Upper lobe of left lung (tissue), 6 donors: ENCODE measurements around the gene DENND1A. TPM values are rescaled to one million over a fixed set of nuclear protein-coding genes. Genes with fewer than 3 reads are reported as not detected.

ENCODE experiments used
- ATAC-seq, 2 donors: fragments of 200-7000 bp; cut with Tn5 transposase; one replicate each; pipeline ENCODE4 v1.9.1; 2022; ENCODE audit warnings: mild to moderate bottlenecking in 2 of 2, moderate library complexity in 2 of 2; ENCODE audit not compliant: low FRiP score in 2 of 2
- DNase-seq, 2 donors: peaks; one replicate each; pipeline ENCODE4 v3.0.0-alpha.2; 2019 to 2020
- H3K27ac ChIP-seq, 4 donors: fragments of 200-600 bp; sonication (generic); one replicate each; pipeline ENCODE4 v1.5.1; 2016 to 2019
- H3K27me3 ChIP-seq, 4 donors: fragments of 200-600 bp; sonication (generic); one replicate each; pipeline ENCODE4 v1.5.1; 2017 to 2019
- H3K36me3 ChIP-seq, 4 donors: fragments of 200-600 bp; sonication (generic); one replicate each; pipeline ENCODE4 v1.5.1; 2016 to 2019
- H3K4me1 ChIP-seq, 4 donors: fragments of 200-600 bp; sonication (generic); one replicate each; pipeline ENCODE4 v1.5.1; 2018 to 2019
- H3K4me3 ChIP-seq, 4 donors: fragments of 200-600 bp; sonication (generic); one replicate each; pipeline ENCODE4 v1.5.1; 2017 to 2019; ENCODE audit warnings: mild to moderate bottlenecking in 2 of 4, moderate library complexity in 1 of 4
- H3K9me3 ChIP-seq, 4 donors: fragments of 200-600 bp; sonication (generic); one replicate each; pipeline ENCODE4 v1.5.1; 2018 to 2019
- EP300 ChIP-seq, 4 donors: sonication (generic); formaldehyde crosslinking; IDR thresholded peaks; one replicate each; pipeline ENCODE4 v1.5.1; 2017; ENCODE audit warnings: antibody characterized with exemption in 4 of 4, control low read depth in 2 of 4
- POLR2A ChIP-seq, 4 donors: fragments of 450-650 bp; IDR thresholded peaks; one replicate each; pipeline ENCODE4 v1.5.1; 2016 to 2017; ENCODE audit warnings: antibody characterized with exemption in 4 of 4, mild to moderate bottlenecking in 2 of 4
- POLR2AphosphoS5 ChIP-seq, 2 donors: sonication (generic); formaldehyde crosslinking; IDR thresholded peaks; one replicate each; pipeline ENCODE4 v1.5.1; 2017; ENCODE audit warnings: antibody characterized with exemption in 2 of 2
- WGBS, 2 donors: methylation state at CpG; one replicate each; pipeline ENCODE4 v1.1.5; 2017 to 2018; 5-methylcytosine and 5-hydroxymethylcytosine counted together
- total RNA-seq, 6 donors: library from RNA; depleted of rRNA in 4 of 6; stranded (reverse); fragments of >200 nt in 4 of 6; gene quantifications; one replicate each; pipeline versions ENCODE4 v1.1.0 to v1.2.1, GENCODE V29; 2016 to 2021
- TF ChIP-seq, protein P1 (sequence below), 6 experiments: fragments of 450-650 bp in 4 of 6; fragments of 200-600 bp in 2 of 6; sonication (generic) in 2 of 6; IDR thresholded peaks; one replicate each; pipeline ENCODE4 v1.5.1; 2016 to 2019; ENCODE audit warnings: antibody characterized with exemption in 6 of 6
- donor health status: DM: no; HTN: no; CAD: no; lungs with moderate emphysema.
- donor health status: DM: no; HTN: yes; CAD: no; lungs with severe emphysema.

Gene DENND1A
- total RNA-seq, 6 donors from 2014 or later, result 9.8 to 46.1 (median 16.0) TPM

DNA sequence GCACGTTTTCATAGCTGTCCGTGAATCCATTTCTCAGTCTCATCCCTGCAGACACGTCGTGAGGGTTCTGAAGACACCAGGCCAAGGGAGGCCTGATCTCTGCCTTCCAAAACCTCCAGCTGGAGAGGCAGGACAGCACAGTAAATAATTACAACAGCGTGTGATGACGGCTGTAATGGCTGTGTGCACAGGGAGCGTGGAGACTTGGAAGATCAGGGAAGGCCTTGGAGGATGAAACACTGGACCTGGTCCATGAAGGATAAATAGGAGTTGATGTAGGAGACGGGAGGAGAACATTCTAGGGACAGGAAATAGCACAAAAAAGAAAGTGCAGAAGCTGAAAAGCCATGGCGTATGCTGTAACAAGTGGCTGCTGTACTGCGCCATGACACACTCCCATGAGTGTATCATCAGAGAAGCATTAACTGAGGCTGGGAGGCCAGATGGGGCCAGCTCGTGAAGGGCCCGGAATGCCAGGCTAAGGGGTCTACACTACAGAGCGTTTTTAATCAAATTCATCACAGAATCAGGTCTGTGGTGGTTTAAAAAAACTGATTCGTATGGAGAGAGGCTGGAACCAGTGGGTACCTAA, 476.8 kb downstream of the DENND1A start:
- H3K4me3 ChIP-seq, result no peak overlapping the region
- DNase-seq (no peak), ATAC-seq (no peak)
- no peak for TF ChIP-seq POLR2AphosphoS5 (IDR thresholded peaks at IDR 0.05)
- TF ChIP-seq, protein P1, sequence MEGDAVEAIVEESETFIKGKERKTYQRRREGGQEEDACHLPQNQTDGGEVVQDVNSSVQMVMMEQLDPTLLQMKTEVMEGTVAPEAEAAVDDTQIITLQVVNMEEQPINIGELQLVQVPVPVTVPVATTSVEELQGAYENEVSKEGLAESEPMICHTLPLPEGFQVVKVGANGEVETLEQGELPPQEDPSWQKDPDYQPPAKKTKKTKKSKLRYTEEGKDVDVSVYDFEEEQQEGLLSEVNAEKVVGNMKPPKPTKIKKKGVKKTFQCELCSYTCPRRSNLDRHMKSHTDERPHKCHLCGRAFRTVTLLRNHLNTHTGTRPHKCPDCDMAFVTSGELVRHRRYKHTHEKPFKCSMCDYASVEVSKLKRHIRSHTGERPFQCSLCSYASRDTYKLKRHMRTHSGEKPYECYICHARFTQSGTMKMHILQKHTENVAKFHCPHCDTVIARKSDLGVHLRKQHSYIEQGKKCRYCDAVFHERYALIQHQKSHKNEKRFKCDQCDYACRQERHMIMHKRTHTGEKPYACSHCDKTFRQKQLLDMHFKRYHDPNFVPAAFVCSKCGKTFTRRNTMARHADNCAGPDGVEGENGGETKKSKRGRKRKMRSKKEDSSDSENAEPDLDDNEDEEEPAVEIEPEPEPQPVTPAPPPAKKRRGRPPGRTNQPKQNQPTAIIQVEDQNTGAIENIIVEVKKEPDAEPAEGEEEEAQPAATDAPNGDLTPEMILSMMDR (IDR thresholded peaks at IDR 0.05), result no peak
- TF ChIP-seq EP300 (IDR thresholded peaks at IDR 0.05), result no peak
- no peak for TF ChIP-seq POLR2A (IDR thresholded peaks at IDR 0.05)
- no peaks in the 10 kb centered on the region for H3K4me1 ChIP-seq
- H3K27ac ChIP-seq, result no peak overlapping the region
- WGBS, 2 donors, result 90 to 92% methylated on average over 14 of the region's 14 CpGs
- H3K9me3 ChIP-seq, result no peaks in the 10 kb centered on the region
- peaks cover 0 to 35% (median 3%) of the 10 kb centered on the region in 4 donors for H3K36me3 ChIP-seq
- no peaks in the 10 kb centered on the region for H3K27me3 ChIP-seq

DNA sequence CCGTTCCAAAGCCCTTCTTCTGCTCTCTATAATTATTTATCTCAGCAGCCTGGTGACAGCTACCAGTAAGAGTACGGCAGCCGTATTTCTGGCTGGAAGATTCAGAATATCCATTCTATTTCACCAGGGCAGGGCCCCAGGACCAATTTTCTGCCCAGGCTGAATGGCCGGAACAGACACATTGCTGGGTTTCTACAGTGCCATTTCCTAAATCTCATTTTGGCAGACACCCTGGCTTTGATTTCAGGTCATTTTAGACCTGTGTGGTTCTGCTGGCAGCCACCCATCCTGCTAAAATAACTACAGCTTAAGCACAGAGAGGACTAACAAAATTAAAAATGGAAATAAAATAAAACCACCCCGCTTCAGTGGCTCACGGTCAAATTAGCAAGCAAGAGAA, 478.9 kb downstream of the DENND1A start:
- TF ChIP-seq POLR2A (IDR thresholded peaks at IDR 0.05) (no peak), POLR2AphosphoS5 (IDR thresholded peaks at IDR 0.05) (no peak), EP300 (IDR thresholded peaks at IDR 0.05) (no peak)
- TF ChIP-seq, protein P1 (IDR thresholded peaks at IDR 0.05), result no peak
- no peaks in the 10 kb centered on the region for H3K4me1 ChIP-seq
- H3K4me3 ChIP-seq, result no peak overlapping the region
- WGBS, 2 donors, result 88 to 95% methylated on average over 6 of the region's 6 CpGs
- no peaks in the 10 kb centered on the region for H3K27me3 ChIP-seq
- no peak for ATAC-seq
- peaks cover 0 to 24% (median 1%) of the 10 kb centered on the region in 4 donors for H3K36me3 ChIP-seq
- no peak overlapping the region for H3K27ac ChIP-seq
- DNase-seq, result no peak
- no peaks in the 10 kb centered on the region for H3K9me3 ChIP-seq

DNA sequence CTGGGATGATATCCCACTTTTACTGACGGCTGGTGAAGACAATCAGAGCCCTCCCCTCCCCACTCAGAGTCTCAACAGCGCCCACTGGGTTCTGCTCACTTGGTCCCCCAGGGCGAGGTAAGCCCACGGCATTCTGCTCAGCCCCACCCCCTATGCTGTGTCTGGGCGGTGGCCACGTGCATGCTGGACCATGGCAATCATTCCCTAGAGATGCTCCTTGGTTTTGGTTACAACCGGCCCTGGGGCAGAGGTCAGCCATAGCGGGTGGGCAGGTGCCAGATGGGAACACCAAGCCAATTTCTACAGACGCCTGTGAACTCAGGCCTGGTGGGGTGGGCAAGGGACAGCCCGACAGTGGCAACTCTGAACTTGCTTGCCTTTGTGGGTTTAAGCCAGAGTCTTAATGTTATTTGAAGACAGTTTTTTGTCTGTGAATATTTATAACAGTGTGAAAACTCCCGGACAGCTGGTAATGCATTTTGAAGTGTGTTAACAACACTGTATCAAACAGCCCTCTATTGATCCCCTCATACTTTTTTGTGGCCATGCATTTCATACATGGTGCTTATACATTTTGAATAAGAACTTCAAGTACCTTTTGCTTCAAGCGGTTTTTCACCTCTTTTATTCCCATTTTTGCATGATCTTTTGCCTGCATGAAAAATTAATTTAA, 479.7 kb downstream of the DENND1A start:
- ATAC-seq (no peak), DNase-seq (no peak)
- H3K4me3 ChIP-seq, result no peak overlapping the region
- no peak overlapping the region for H3K27ac ChIP-seq
- TF ChIP-seq, protein P1 (IDR thresholded peaks at IDR 0.05), result no peak
- TF ChIP-seq EP300 (IDR thresholded peaks at IDR 0.05), result no peak
- no peak for TF ChIP-seq POLR2A (IDR thresholded peaks at IDR 0.05)
- TF ChIP-seq POLR2AphosphoS5 (IDR thresholded peaks at IDR 0.05), result no peak
- 80 to 87% methylated on average over 12 of the region's 12 CpGs for WGBS, 2 donors
- peaks cover 0 to 24% (median 1%) of the 10 kb centered on the region in 4 donors for H3K36me3 ChIP-seq
- H3K9me3 ChIP-seq, result no peaks in the 10 kb centered on the region
- no peaks in the 10 kb centered on the region for H3K4me1 ChIP-seq
- H3K27me3 ChIP-seq, result no peaks in the 10 kb centered on the region

DNA sequence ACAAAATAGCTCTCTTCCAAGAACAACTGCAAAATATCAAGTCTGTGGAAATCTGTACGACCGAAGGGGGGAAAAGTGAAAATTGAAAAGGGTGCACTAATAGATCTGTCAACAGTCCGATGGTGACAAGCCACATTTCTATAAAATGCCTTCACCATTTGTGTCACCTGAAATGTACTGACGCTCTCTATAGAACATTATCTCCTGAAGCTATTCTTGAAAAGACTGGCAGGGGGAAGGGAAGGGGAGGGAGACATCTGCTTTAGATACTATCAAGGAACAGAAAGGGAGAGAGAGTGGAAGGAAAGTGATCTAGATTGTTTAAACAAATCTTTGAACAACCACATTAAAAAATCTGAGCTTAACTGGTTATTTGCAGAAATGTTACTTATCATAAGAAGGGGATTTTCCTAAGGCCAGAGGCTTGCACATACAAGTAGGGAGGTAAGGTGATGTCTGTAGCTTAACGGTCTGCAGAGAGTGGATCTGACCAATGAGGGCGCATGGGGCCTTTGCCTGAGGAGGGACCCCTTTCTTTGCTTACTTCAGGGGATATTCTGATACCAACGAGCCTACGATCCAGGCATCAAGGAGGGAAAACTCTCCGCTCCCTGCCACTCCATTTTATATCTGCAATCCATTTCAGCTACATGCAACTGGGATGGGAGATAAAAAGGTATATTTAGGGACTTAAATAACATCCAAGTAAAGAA, 481.8 kb downstream of the DENND1A start:
- DNase-seq (no peak), ATAC-seq (no peak)
- H3K4me3 ChIP-seq, result no peak overlapping the region
- no peaks in the 10 kb centered on the region for H3K9me3 ChIP-seq
- H3K36me3 ChIP-seq, result peaks cover 0 to 24% (median 0%) of the 10 kb centered on the region in 4 donors
- H3K4me1 ChIP-seq, result no peaks in the 10 kb centered on the region
- H3K27me3 ChIP-seq, result no peaks in the 10 kb centered on the region
- TF ChIP-seq, protein P1 (IDR thresholded peaks at IDR 0.05), result no peak
- TF ChIP-seq POLR2AphosphoS5 (IDR thresholded peaks at IDR 0.05) (no peak), POLR2A (IDR thresholded peaks at IDR 0.05) (no peak), EP300 (IDR thresholded peaks at IDR 0.05) (no peak)
- no peak overlapping the region for H3K27ac ChIP-seq
- 83 to 89% methylated on average over 9 of the region's 9 CpGs for WGBS, 2 donors
